ENCODE data around the gene EIF6.
"Not testable (repeated sequence)": the region's sequence is repeated elsewhere in the genome, so short reads cannot be mapped to it uniquely, and the experiment has no call there.

EIF6 gene

GRCh38 chr20:35271073-35271882 lies 13.3 kb downstream of the EIF6 start:
- Histone ChIP-seq H3K9ac (ENCODE audit: low read length in 5 of 5) (no peak overlapping the region), H3K4me1 (ENCODE audit: control insufficient read depth in 5 of 5, insufficient read depth in 5 of 5, low read length in 5 of 5) (peaks cover 0 to 62% (median 40%) of the 10 kb centered on the region in 5 donors), H3K9me3 (ENCODE audit: control insufficient read depth in 5 of 5, low read length in 5 of 5) (no peaks in the 10 kb centered on the region), H3K4me3 (ENCODE audit: low read depth in 1 of 5, low read length in 5 of 5) (peak overlapping the region in 1 of 5 donors; percentile 31), H3K27ac (ENCODE audit: low read depth, low read length) (peak overlapping the region; percentile 73), H3K27me3 (ENCODE audit: control insufficient read depth in 5 of 5, insufficient read depth in 4 of 5, low read length in 5 of 5) (no peaks in the 10 kb centered on the region), H3K36me3 (ENCODE audit: control insufficient read depth in 5 of 5, insufficient read depth in 5 of 5, low read length in 5 of 5) (peaks cover 0 to 74% (median 38%) of the 10 kb centered on the region in 5 donors)

GRCh38 chr20:35270021-35270902 lies 14.3 kb downstream of the EIF6 start:
- peaks cover 0 to 52% (median 32%) of the 10 kb centered on the region in 5 donors for H3K4me1 ChIP-seq (ENCODE audit: control insufficient read depth in 5 of 5, insufficient read depth in 5 of 5, low read length in 5 of 5)
- peak overlapping the region; percentile 73 for H3K27ac ChIP-seq (ENCODE audit: low read depth, low read length)
- no peaks in the 10 kb centered on the region for H3K9me3 ChIP-seq (ENCODE audit: control insufficient read depth in 5 of 5, low read length in 5 of 5)
- H3K36me3 ChIP-seq (ENCODE audit: control insufficient read depth in 5 of 5, insufficient read depth in 5 of 5, low read length in 5 of 5), result peaks cover 0 to 69% (median 30%) of the 10 kb centered on the region in 5 donors
- H3K4me3 ChIP-seq (ENCODE audit: low read depth in 1 of 5, low read length in 5 of 5), result no peak overlapping the region
- no peaks in the 10 kb centered on the region for H3K27me3 ChIP-seq (ENCODE audit: control insufficient read depth in 5 of 5, insufficient read depth in 4 of 5, low read length in 5 of 5)
- H3K9ac ChIP-seq (ENCODE audit: low read length in 5 of 5), result peak overlapping the region in 2 of 5 donors; percentile 1 to 21

- Histone ChIP-seq H3K36me3 (ENCODE audit: control insufficient read depth in 5 of 5, insufficient read depth in 5 of 5, low read length in 5 of 5) (peaks cover 0 to 63% (median 26%) of the 10 kb centered on the region in 5 donors), H3K9ac (ENCODE audit: low read length in 5 of 5) (peak overlapping the region in 2 of 5 donors; percentile 1 to 21)
These were observed 15.4 kb downstream of the EIF6 start for GRCh38 chr20:35269055-35269781.

GRCh38 chr20:35267092-35267491 lies 17.5 kb downstream of the EIF6 start:
- peaks cover 0 to 32% (median 22%) of the 10 kb centered on the region in 5 donors for H3K4me1 ChIP-seq (ENCODE audit: control insufficient read depth in 5 of 5, insufficient read depth in 5 of 5, low read length in 5 of 5)
- H3K27ac ChIP-seq (ENCODE audit: low read depth, low read length), result no peak overlapping the region
- no peaks in the 10 kb centered on the region for H3K9me3 ChIP-seq (ENCODE audit: control insufficient read depth in 5 of 5, low read length in 5 of 5)
- peaks cover 0 to 63% (median 28%) of the 10 kb centered on the region in 5 donors for H3K36me3 ChIP-seq (ENCODE audit: control insufficient read depth in 5 of 5, insufficient read depth in 5 of 5, low read length in 5 of 5)
- no peak overlapping the region for H3K4me3 ChIP-seq (ENCODE audit: low read depth in 1 of 5, low read length in 5 of 5)
- H3K27me3 ChIP-seq (ENCODE audit: control insufficient read depth in 5 of 5, insufficient read depth in 4 of 5, low read length in 5 of 5), result no peaks in the 10 kb centered on the region
- peak overlapping the region in 1 of 5 donors; percentile 23 for H3K9ac ChIP-seq (ENCODE audit: low read length in 5 of 5)

More at GRCh38 chr20:35269055-35269781, 15.4 kb downstream of the EIF6 start:
- Histone ChIP-seq H3K27me3 (ENCODE audit: control insufficient read depth in 5 of 5, insufficient read depth in 4 of 5, low read length in 5 of 5) (no peaks in the 10 kb centered on the region), H3K4me3 (ENCODE audit: low read depth in 1 of 5, low read length in 5 of 5) (no peak overlapping the region), H3K27ac (ENCODE audit: low read depth, low read length) (no peak overlapping the region), H3K9me3 (ENCODE audit: control insufficient read depth in 5 of 5, low read length in 5 of 5) (no peaks in the 10 kb centered on the region), H3K4me1 (ENCODE audit: control insufficient read depth in 5 of 5, insufficient read depth in 5 of 5, low read length in 5 of 5) (peaks cover 0 to 42% (median 27%) of the 10 kb centered on the region in 5 donors)

GRCh38 chr20:35264755-35265154 lies 19.8 kb downstream of the EIF6 start:
- H3K27ac ChIP-seq (ENCODE audit: low read depth, low read length), result no peak overlapping the region
- H3K36me3 ChIP-seq (ENCODE audit: control insufficient read depth in 5 of 5, insufficient read depth in 5 of 5, low read length in 5 of 5), result peaks cover 0 to 57% (median 26%) of the 10 kb centered on the region in 5 donors
- peaks cover 0 to 11% (median 8%) of the 10 kb centered on the region in 5 donors for H3K4me1 ChIP-seq (ENCODE audit: control insufficient read depth in 5 of 5, insufficient read depth in 5 of 5, low read length in 5 of 5)
- no peak overlapping the region for H3K9ac ChIP-seq (ENCODE audit: low read length in 5 of 5)
- H3K4me3 ChIP-seq (ENCODE audit: low read depth in 1 of 5, low read length in 5 of 5), result no peak overlapping the region
- no peaks in the 10 kb centered on the region for H3K27me3 ChIP-seq (ENCODE audit: control insufficient read depth in 5 of 5, insufficient read depth in 4 of 5, low read length in 5 of 5)
- H3K9me3 ChIP-seq (ENCODE audit: control insufficient read depth in 5 of 5, low read length in 5 of 5), result no peaks in the 10 kb centered on the region

GRCh38 chr20:35263532-35264341 lies 20.8 kb downstream of the EIF6 start:
- peaks cover 0 to 11% (median 8%) of the 10 kb centered on the region in 5 donors for H3K4me1 ChIP-seq (ENCODE audit: control insufficient read depth in 5 of 5, insufficient read depth in 5 of 5, low read length in 5 of 5)
- no peaks in the 10 kb centered on the region for H3K9me3 ChIP-seq (ENCODE audit: control insufficient read depth in 5 of 5, low read length in 5 of 5)
- H3K27me3 ChIP-seq (ENCODE audit: control insufficient read depth in 5 of 5, insufficient read depth in 4 of 5, low read length in 5 of 5), result no peaks in the 10 kb centered on the region
- no peak overlapping the region for H3K27ac ChIP-seq (ENCODE audit: low read depth, low read length)
- peak overlapping the region in 1 of 5 donors; percentile 45 for H3K9ac ChIP-seq (ENCODE audit: low read length in 5 of 5)
- peaks cover 0 to 57% (median 26%) of the 10 kb centered on the region in 5 donors for H3K36me3 ChIP-seq (ENCODE audit: control insufficient read depth in 5 of 5, insufficient read depth in 5 of 5, low read length in 5 of 5)
- no peak overlapping the region for H3K4me3 ChIP-seq (ENCODE audit: low read depth in 1 of 5, low read length in 5 of 5)

GRCh38 chr20:35262731-35263531 lies 21.6 kb downstream of the EIF6 start:
- peaks cover 0 to 11% (median 8%) of the 10 kb centered on the region in 5 donors for H3K4me1 ChIP-seq (ENCODE audit: control insufficient read depth in 5 of 5, insufficient read depth in 5 of 5, low read length in 5 of 5)
- H3K36me3 ChIP-seq (ENCODE audit: control insufficient read depth in 5 of 5, insufficient read depth in 5 of 5, low read length in 5 of 5), result peaks cover 0 to 52% (median 22%) of the 10 kb centered on the region in 5 donors
- H3K4me3 ChIP-seq (ENCODE audit: low read depth in 1 of 5, low read length in 5 of 5); H3K9me3 ChIP-seq (ENCODE audit: control insufficient read depth in 5 of 5, low read length in 5 of 5); H3K27me3 ChIP-seq (ENCODE audit: control insufficient read depth in 5 of 5, insufficient read depth in 4 of 5, low read length in 5 of 5); H3K27ac ChIP-seq (ENCODE audit: low read depth, low read length): not testable (repeated sequence)
- peak overlapping the region in 1 of 5 donors; percentile 45 for H3K9ac ChIP-seq (ENCODE audit: low read length in 5 of 5)

GRCh38 chr20:35262321-35262720 lies 22.3 kb downstream of the EIF6 start:
- H3K4me1 ChIP-seq (ENCODE audit: control insufficient read depth in 5 of 5, insufficient read depth in 5 of 5, low read length in 5 of 5), result peaks cover 0 to 11% (median 8%) of the 10 kb centered on the region in 5 donors
- not testable (repeated sequence) for H3K9ac ChIP-seq (ENCODE audit: low read length in 5 of 5); H3K4me3 ChIP-seq (ENCODE audit: low read depth in 1 of 5, low read length in 5 of 5); H3K9me3 ChIP-seq (ENCODE audit: control insufficient read depth in 5 of 5, low read length in 5 of 5); H3K27me3 ChIP-seq (ENCODE audit: control insufficient read depth in 5 of 5, insufficient read depth in 4 of 5, low read length in 5 of 5); H3K27ac ChIP-seq (ENCODE audit: low read depth, low read length)
- H3K36me3 ChIP-seq (ENCODE audit: control insufficient read depth in 5 of 5, insufficient read depth in 5 of 5, low read length in 5 of 5), result peaks cover 0 to 46% (median 16%) of the 10 kb centered on the region in 5 donors

All from subcutaneous abdominal adipose tissue (tissue), 5 donors.